K562 (cell line): Measurements from ENCODE around the gene GUCA1A. TPM values are rescaled to one million over a fixed set of nuclear protein-coding genes. Genes with fewer than 3 reads are reported as not detected.
A peak's percentile ranks its signal among the peaks of the same experiment; 100 is the strongest.

Experiments
- CBFA2T3 ChIP-seq: fragments of 450-650 bp; IDR thresholded peaks from 2 replicates; pipeline ENCODE4 v1.6.1; 2017
- ETV5 ChIP-seq: sonication (generic); formaldehyde crosslinking; IDR thresholded peaks from 2 replicates; pipeline ENCODE4 v1.4.0; 2020; ENCODE audit warnings: low read depth, mild to moderate bottlenecking, missing genetic modification reagents
- JUN ChIP-seq, 2 experiments: sonication (generic) in 1 of 2; formaldehyde crosslinking in 1 of 2; IDR thresholded peaks; 2 replicates each; pipeline versions ENCODE4 v1.6.1 to v1.8.0; 2012 to 2022; ENCODE audit warnings: borderline replicate concordance in 2 of 2, mild to moderate bottlenecking in 2 of 2, improper control_type of control experiment in 1 of 2, low read depth in 1 of 2, low read length in 1 of 2, missing genetic modification reagents in 1 of 2
- MTA1 ChIP-seq: fragments of 450-650 bp; IDR thresholded peaks from 2 replicates; pipeline ENCODE4 v1.6.1; 2017; ENCODE audit warnings: borderline replicate concordance
- NFE2 ChIP-seq: IDR thresholded peaks from 2 replicates; pipeline ENCODE4 v1.6.1; 2014; ENCODE audit warnings: antibody characterized with exemption, low read depth
- PHF21A ChIP-seq: fragments of 450-650 bp; IDR thresholded peaks from 2 replicates; pipeline ENCODE4 v1.6.1; 2017; ENCODE audit warnings: low read depth, borderline replicate concordance
- SMARCE1 ChIP-seq: fragments of 450-650 bp; IDR thresholded peaks from 2 replicates; pipeline ENCODE4 v1.7.1; 2016; ENCODE audit warnings: mild to moderate bottlenecking
- polyA plus RNA-seq, 8 experiments: library from polyadenylated mRNA; depleted of rRNA in 4 of 8; stranded (reverse) in 5 of 8; unstranded in 3 of 8; fragments of >200 nt; fragmentation: Nextera tagmentation in 2 of 8; fragmentation: Illumina TruSeq in 1 of 8; extraction: Ambion mirVana in 2 of 8; extraction: Trizol in 1 of 8; gene quantifications; 2 replicates each; pipeline versions ENCODE4 v1.2.1 to v1.2.3, GENCODE V29; 2011 to 2014; ENCODE audit warnings: inconsistent platforms in 1 of 8, missing spikeins in 1 of 8
- total RNA-seq, 7 experiments: library from RNA; depleted of rRNA in 6 of 7; stranded (reverse); fragments of >200 nt in 6 of 7; fragmentation: Illumina TruSeq in 2 of 7; extraction: Trizol in 2 of 7; gene quantifications; 2 replicates each; pipeline versions ENCODE4 v1.2.1 to v1.2.3, GENCODE V29; 2011 to 2021; ENCODE audit warnings: low replicate concordance in 1 of 7
- TF ChIP-seq, protein P1 (sequence below), 2 experiments: fragments of 450-650 bp; IDR thresholded peaks; 2 replicates each; pipeline ENCODE4 v1.6.1; 2016
- TF ChIP-seq, protein P2 (sequence below): IDR thresholded peaks from 2 replicates; pipeline ENCODE4 v1.6.1; 2012; ENCODE audit warnings: low read depth, low read length, improper control_type of control experiment, borderline replicate concordance
- TF ChIP-seq, protein P3 (sequence below), 2 experiments: fragments of 450-650 bp; formaldehyde crosslinking in 1 of 2; IDR thresholded peaks; 2 replicates each; pipeline versions ENCODE4 v1.4.0 to v1.6.1; 2014 to 2020; ENCODE audit warnings: mild to moderate bottlenecking in 2 of 2, borderline replicate concordance in 1 of 2, low read depth in 1 of 2
- TF ChIP-seq, protein P4 (sequence below): fragments of 250-450 bp; sonication (Bioruptor Pico); IDR thresholded peaks from 2 replicates; pipeline ENCODE4 v1.4.0; 2020; ENCODE audit warnings: mild to moderate bottlenecking, moderate library complexity

The GUCA1A gene
- total and polyA plus RNA-seq, 9 of the 15 experiments (the other 6 are each of a cell fraction or from before 2014, with no cell fraction given) = not detected

DNA sequence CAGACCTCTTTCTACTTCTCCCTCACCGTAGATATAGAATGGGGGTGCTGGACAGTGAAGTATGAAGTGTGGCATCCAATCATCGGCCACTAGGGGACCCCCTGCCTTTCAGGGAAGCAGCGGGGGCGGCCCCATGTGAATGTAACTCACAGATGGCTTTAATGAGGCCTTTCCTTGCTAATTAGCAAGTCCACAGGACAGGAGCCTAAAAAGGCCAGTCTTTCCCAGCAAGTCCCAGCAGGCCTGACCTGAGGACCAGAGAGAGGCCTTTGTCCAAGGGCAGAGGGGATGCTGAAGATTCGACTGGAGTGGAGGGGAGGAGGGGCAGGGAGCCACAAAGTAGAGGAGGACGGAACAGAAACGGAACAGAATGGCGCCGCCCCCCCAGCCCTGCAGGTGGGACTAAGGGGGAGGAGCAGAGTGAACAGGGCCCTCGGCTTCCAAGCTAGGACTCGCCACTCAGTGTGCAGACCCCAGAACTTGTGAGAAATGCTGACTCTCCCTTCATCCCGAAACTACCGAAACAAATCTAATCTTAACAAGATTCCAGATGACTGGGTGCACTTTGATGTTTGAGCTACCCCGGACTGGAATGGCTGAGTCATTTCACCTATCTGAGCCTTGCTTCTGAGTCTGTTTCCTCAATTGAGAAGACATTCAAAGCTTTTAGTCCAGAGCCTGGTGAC lies 36.5 kb upstream of the GUCA1A start (continued):
- TF ChIP-seq, protein P1, sequence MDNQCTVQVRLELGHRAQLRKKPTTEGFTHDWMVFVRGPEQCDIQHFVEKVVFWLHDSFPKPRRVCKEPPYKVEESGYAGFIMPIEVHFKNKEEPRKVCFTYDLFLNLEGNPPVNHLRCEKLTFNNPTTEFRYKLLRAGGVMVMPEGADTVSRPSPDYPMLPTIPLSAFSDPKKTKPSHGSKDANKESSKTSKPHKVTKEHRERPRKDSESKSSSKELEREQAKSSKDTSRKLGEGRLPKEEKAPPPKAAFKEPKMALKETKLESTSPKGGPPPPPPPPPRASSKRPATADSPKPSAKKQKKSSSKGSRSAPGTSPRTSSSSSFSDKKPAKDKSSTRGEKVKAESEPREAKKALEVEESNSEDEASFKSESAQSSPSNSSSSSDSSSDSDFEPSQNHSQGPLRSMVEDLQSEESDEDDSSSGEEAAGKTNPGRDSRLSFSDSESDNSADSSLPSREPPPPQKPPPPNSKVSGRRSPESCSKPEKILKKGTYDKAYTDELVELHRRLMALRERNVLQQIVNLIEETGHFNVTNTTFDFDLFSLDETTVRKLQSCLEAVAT (IDR thresholded peaks at IDR 0.05) = peak in 1 of 2 experiments; percentile 13; a peak in 1 of 4 replicates
- peak; percentile 86 for TF ChIP-seq SMARCE1
- peak; percentile 63 for TF ChIP-seq JUN (IDR thresholded peaks at IDR 0.05; ENCODE audit: borderline replicate concordance, low read depth, low read length)
- no peak for TF ChIP-seq JUN (CRISPR knock-in tag; IDR thresholded peaks at IDR 0.05; ENCODE audit: borderline replicate concordance)
- TF ChIP-seq PHF21A = 0 out of 2 replicates have a peak, but pooled peaks have one; percentile 52
- no peak for TF ChIP-seq ETV5 (CRISPR knock-in tag)
- TF ChIP-seq MTA1 = peak; percentile 51; the same call in 1 of the 2 replicates
- TF ChIP-seq, protein P2, sequence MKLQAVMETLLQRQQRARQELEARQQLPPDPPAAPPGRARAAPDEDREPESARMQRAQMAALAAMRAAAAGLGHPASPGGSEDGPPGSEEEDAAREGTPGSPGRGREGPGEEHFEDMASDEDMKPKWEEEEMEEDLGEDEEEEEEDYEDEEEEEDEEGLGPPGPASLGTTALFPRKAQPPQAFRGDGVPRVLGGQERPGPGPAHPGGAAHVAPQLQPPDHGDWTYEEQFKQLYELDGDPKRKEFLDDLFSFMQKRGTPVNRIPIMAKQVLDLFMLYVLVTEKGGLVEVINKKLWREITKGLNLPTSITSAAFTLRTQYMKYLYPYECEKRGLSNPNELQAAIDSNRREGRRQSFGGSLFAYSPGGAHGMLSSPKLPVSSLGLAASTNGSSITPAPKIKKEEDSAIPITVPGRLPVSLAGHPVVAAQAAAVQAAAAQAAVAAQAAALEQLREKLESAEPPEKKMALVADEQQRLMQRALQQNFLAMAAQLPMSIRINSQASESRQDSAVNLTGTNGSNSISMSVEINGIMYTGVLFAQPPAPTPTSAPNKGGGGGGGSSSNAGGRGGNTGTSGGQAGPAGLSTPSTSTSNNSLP = peak; percentile 59
- TF ChIP-seq NFE2 = peak; percentile 98
- TF ChIP-seq, protein P3, sequence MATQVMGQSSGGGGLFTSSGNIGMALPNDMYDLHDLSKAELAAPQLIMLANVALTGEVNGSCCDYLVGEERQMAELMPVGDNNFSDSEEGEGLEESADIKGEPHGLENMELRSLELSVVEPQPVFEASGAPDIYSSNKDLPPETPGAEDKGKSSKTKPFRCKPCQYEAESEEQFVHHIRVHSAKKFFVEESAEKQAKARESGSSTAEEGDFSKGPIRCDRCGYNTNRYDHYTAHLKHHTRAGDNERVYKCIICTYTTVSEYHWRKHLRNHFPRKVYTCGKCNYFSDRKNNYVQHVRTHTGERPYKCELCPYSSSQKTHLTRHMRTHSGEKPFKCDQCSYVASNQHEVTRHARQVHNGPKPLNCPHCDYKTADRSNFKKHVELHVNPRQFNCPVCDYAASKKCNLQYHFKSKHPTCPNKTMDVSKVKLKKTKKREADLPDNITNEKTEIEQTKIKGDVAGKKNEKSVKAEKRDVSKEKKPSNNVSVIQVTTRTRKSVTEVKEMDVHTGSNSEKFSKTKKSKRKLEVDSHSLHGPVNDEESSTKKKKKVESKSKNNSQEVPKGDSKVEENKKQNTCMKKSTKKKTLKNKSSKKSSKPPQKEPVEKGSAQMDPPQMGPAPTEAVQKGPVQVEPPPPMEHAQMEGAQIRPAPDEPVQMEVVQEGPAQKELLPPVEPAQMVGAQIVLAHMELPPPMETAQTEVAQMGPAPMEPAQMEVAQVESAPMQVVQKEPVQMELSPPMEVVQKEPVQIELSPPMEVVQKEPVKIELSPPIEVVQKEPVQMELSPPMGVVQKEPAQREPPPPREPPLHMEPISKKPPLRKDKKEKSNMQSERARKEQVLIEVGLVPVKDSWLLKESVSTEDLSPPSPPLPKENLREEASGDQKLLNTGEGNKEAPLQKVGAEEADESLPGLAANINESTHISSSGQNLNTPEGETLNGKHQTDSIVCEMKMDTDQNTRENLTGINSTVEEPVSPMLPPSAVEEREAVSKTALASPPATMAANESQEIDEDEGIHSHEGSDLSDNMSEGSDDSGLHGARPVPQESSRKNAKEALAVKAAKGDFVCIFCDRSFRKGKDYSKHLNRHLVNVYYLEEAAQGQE (IDR thresholded peaks at IDR 0.05; ENCODE audit: borderline replicate concordance) = peak; percentile 45; the same call in 1 of the 2 replicates
- TF ChIP-seq, protein P3 (CRISPR knock-in tag; IDR thresholded peaks at IDR 0.05; ENCODE audit: low read depth) = 0 out of 2 replicates have a peak, but pooled peaks have one; percentile 30
- TF ChIP-seq, protein P4, sequence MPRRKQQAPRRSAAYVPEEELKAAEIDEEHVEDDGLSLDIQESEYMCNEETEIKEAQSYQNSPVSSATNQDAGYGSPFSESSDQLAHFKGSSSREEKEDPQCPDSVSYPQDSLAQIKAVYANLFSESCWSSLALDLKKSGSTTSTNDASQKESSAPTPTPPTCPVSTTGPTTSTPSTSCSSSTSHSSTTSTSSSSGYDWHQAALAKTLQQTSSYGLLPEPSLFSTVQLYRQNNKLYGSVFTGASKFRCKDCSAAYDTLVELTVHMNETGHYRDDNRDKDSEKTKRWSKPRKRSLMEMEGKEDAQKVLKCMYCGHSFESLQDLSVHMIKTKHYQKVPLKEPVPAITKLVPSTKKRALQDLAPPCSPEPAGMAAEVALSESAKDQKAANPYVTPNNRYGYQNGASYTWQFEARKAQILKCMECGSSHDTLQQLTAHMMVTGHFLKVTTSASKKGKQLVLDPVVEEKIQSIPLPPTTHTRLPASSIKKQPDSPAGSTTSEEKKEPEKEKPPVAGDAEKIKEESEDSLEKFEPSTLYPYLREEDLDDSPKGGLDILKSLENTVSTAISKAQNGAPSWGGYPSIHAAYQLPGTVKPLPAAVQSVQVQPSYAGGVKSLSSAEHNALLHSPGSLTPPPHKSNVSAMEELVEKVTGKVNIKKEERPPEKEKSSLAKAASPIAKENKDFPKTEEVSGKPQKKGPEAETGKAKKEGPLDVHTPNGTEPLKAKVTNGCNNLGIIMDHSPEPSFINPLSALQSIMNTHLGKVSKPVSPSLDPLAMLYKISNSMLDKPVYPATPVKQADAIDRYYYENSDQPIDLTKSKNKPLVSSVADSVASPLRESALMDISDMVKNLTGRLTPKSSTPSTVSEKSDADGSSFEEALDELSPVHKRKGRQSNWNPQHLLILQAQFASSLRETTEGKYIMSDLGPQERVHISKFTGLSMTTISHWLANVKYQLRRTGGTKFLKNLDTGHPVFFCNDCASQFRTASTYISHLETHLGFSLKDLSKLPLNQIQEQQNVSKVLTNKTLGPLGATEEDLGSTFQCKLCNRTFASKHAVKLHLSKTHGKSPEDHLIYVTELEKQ (CRISPR knock-in tag) = no peak
- TF ChIP-seq CBFA2T3 = peak; percentile 78
